ENCODE results near the gene SCRT2. TPM values are rescaled to one million over a fixed set of nuclear protein-coding genes. Genes with fewer than 3 reads are reported as not detected.

Gene SCRT2
- total and polyA plus RNA-seq, 9 of the 15 experiments (the other 6 are each of a cell fraction or from before 2014, with no cell fraction given) = 0.04 to 0.75 (median 0.13) TPM; not detected in 2

DNA sequence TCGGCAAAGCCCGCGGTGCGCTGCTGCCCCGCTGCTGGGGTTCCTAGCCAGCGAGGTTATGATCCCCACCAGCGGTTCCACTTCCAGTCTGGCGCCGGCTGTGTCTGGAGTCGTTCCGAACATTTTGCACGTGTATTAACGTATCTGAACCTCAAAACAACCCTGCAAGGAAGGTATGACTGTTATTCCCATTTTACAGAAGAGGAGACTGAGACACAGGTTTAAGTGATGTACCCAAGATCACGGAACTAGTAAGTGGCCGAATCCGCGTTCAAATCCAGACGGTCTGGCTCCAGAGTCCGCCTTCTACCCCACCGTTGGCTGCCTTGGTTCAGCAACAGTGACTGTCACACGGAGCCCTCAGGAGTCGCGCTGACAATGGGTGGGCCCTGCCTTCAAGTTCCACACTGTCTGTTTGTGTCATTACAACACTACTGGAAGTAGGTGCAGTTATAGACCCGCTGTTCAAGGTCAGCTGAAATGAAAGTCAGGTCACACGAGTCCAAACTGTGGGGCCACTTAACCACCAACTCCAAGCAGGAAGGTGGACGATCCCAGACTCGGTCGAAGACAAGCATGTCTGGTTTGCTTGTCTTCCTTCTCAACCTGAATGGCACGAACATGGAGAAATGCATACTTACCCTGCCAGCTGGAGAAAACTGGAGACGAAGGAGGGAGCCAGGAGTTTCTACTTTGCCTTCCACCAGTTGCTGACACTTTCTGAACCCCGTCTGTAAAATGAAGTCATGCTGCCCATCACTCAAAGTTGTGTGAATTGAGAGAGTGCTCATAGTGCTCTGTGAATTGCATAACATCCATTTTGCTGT lies 21.8 kb downstream of the SCRT2 start:
- Histone ChIP-seq H2AFZ (ENCODE audit: low read depth, low read length) (peak overlapping the region; percentile 61), H3K27ac (ENCODE audit: extremely low read depth, low read depth, low read length) (peak overlapping the region; percentile 91), H3K27me3 (ENCODE audit: control insufficient read depth in 2 of 2, insufficient read depth in 2 of 2, low read length in 2 of 2) (no peaks in the 10 kb centered on the region), H3K79me2 (ENCODE audit: control insufficient read depth, insufficient read depth, low read length) (peaks cover 40% of the 10 kb centered on the region), H3K9me3 (replicated peaks; ENCODE audit: control insufficient read depth, insufficient read depth, low read depth, low read length) (no peaks in the 10 kb centered on the region), H4K20me1 (replicated peaks; ENCODE audit: control insufficient read depth, insufficient read depth, low read length) (no peaks in the 10 kb centered on the region), H3K4me2 (ENCODE audit: insufficient read depth, low read length) (peak overlapping the region; percentile 85), H3K4me3 (peak overlapping the region; percentile 70), H3K9ac (ENCODE audit: insufficient read depth in 1 of 2, low read depth in 2 of 2, low read length in 2 of 2) (peak overlapping the region; percentile 83 to 92), H3K4me1 (replicated peaks in 1 of 2; ENCODE audit: control insufficient read depth in 2 of 2, insufficient read depth in 2 of 2, low read length in 2 of 2) (peaks cover 39 to 46% of the 10 kb centered on the region in 2 experiments), H3K9me1 (ENCODE audit: control insufficient read depth, insufficient read depth, low read length) (no peaks in the 10 kb centered on the region), H3K36me3 (ENCODE audit: control insufficient read depth, insufficient read depth, low read length) (peaks cover 22% of the 10 kb centered on the region)
- CTCF ChIA-PET (ENCODE audit: low intra/inter-chr PET ratio) = interaction anchor here (0.6 to 3.2 kb wide), 4 partner anchors 14 to 99 kb away, joined by 3 to 22 read pairs (median 3); no protein-coding TSS in a partner anchor
- FAIRE-seq (peak; percentile 19), ATAC-seq (no peak; the same call in 2 of the 3 replicates), DNase-seq (ENCODE audit: extremely low read depth in 1 of 4, low spot score in 3 of 4) (peak in 3 of 4 experiments; percentile 31 to 40 (median 33))
- 13% methylated on average over 9 of the region's 31 CpGs for WGBS (ENCODE audit: insufficient coverage, low coverage, missing lambda C conversion rate)
- intact Hi-C loops (cut with micrococcal nuclease) = loop anchor here (2.0 kb wide), 1 partner anchor 75 kb away; no protein-coding TSS in a partner anchor
- in situ Hi-C loops (cut with MboI) = loop anchor here (5.0 kb wide), 1 partner anchor 73 kb away; no protein-coding TSS in a partner anchor
- POLR2A ChIA-PET = interaction anchor here (1.0 to 2.3 kb wide), 2 partner anchors 11 to 14 kb away, joined by 3 to 8 read pairs; no protein-coding TSS in a partner anchor
- BruUV-seq (replicated peaks) = TSS peak; percentile 94
- TF ChIP-seq PRPF4 (IDR thresholded peaks at IDR 0.05; ENCODE audit: insufficient read depth, low read depth, low read length, poor library complexity, severe bottlenecking) (no peak), JUNB (CRISPR knock-in tag; conservative IDR thresholded peaks at IDR 0.05) (no peak), MYBL2 (IDR thresholded peaks at IDR 0.05; ENCODE audit: low read depth) (no peak), MYBL2 (CRISPR knock-in tag; IDR thresholded peaks at IDR 0.05; ENCODE audit: borderline replicate concordance) (no peak), MTA1 (IDR thresholded peaks at IDR 0.05; ENCODE audit: borderline replicate concordance) (0 out of 2 replicates have a peak, but pooled peaks have one; percentile 50), XRCC3 (IDR thresholded peaks at IDR 0.05) (no peak), ZNF263 (CRISPR knock-in tag; IDR thresholded peaks at IDR 0.05; ENCODE audit: borderline replicate concordance) (0 out of 2 replicates have a peak, but pooled peaks have one; percentile 10), MAZ (CRISPR knock-in tag; conservative IDR thresholded peaks at IDR 0.05 in 1 of 2, IDR thresholded peaks at IDR 0.05 in 1 of 2) (peak in 1 of 2 experiments; percentile 70; a peak in 2 of 4 replicates), ZC3H4 (CRISPR knock-in tag; IDR thresholded peaks at IDR 0.05; ENCODE audit: borderline replicate concordance) (0 out of 2 replicates have a peak, but pooled peaks have one; percentile 71), MCM2 (IDR thresholded peaks at IDR 0.05; ENCODE audit: low read depth) (no peak), SPI1 (IDR thresholded peaks at IDR 0.05; ENCODE audit: borderline replicate concordance, low read depth, low read length) (0 out of 2 replicates have a peak, but pooled peaks have one; percentile 8), ATF1 (CRISPR knock-in tag; IDR thresholded peaks at IDR 0.05) (no peak), ATF1 (tag; IDR thresholded peaks at IDR 0.05) (peak; percentile 34), ZNF282 (CRISPR knock-in tag; IDR thresholded peaks at IDR 0.05) (no peak), MBD2 (IDR thresholded peaks at IDR 0.05; ENCODE audit: borderline replicate concordance, low read depth) (peak; percentile 38; the same call in 1 of the 2 replicates), NEUROD1 (IDR thresholded peaks at IDR 0.05; ENCODE audit: borderline replicate concordance, low read depth, low read length, partially characterized antibody) (no peak), SRSF3 (IDR thresholded peaks at IDR 0.05; ENCODE audit: insufficient read depth, low read length) (no peak), SNIP1 (IDR thresholded peaks at IDR 0.05; ENCODE audit: low read depth) (no peak), SMAD1 (IDR thresholded peaks at IDR 0.05; ENCODE audit: low read depth, low read length, partially characterized antibody) (no peak), CBFB (CRISPR knock-in tag; IDR thresholded peaks at IDR 0.05) (no peak), ELF2 (CRISPR knock-in tag; IDR thresholded peaks at IDR 0.05) (no peak), PURB (CRISPR knock-in tag; IDR thresholded peaks at IDR 0.05; ENCODE audit: low read depth) (no peak)
- TF ChIP-seq, protein P1, sequence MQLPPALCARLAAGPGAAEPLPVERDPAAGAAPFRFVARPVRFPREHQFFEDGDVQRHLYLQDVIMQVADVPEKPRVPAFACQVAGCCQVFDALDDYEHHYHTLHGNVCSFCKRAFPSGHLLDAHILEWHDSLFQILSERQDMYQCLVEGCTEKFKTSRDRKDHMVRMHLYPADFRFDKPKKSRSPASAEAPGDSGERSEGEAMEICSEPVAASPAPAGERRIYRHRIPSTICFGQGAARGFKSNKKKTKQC (CRISPR knock-in tag; IDR thresholded peaks at IDR 0.05) = no peak; the same call in 1 of the 2 replicates

Measured in K562 (cell line).